HG02852 (cell line): ENCODE results near the gene HTR4.
"Not testable (repeated sequence)": the region's sequence is repeated elsewhere in the genome, so short reads cannot be mapped to it uniquely, and the experiment has no call there.

ENCODE experiments used
- ATAC-seq: cut with Tn5 transposase; IDR thresholded peaks from one replicate; pipeline ENCODE4 v1.9.1; 2021; ENCODE audit warnings: mild to moderate bottlenecking, moderate library complexity; ENCODE audit not compliant: unreplicated experiment

The HTR4 gene

GRCh38 chr5:148540647-148541046 is 113.7 kb downstream of the HTR4 start:
- ATAC-seq = no peak

GRCh38 chr5:148539851-148540250 is 114.5 kb downstream of the HTR4 start:
- ATAC-seq = no peak

GRCh38 chr5:148535190-148535589 is 119.1 kb downstream of the HTR4 start:
- no peak for ATAC-seq

- no peak for ATAC-seq
Measured at GRCh38 chr5:148532969-148533670, 121.2 kb downstream of the HTR4 start.

GRCh38 chr5:148529450-148529849 is 124.9 kb downstream of the HTR4 start:
- ATAC-seq = not testable (repeated sequence)

GRCh38 chr5:148524721-148525120 is 129.6 kb downstream of the HTR4 start:
- ATAC-seq = no peak

GRCh38 chr5:148523139-148523538 is 131.2 kb downstream of the HTR4 start:
- ATAC-seq = no peak

- ATAC-seq = no peak
Measured at GRCh38 chr5:148515460-148515859, 138.9 kb downstream of the HTR4 start.

- no peak for ATAC-seq
Measured at GRCh38 chr5:148514344-148514743, 140.0 kb downstream of the HTR4 start.

- no peak for ATAC-seq
Measured at GRCh38 chr5:148512498-148512897, 141.8 kb downstream of the HTR4 start.

GRCh38 chr5:148511810-148512347 is 142.4 kb downstream of the HTR4 start:
- peak; percentile 88 for ATAC-seq

GRCh38 chr5:148509893-148510292 is 144.4 kb downstream of the HTR4 start:
- no peak for ATAC-seq

GRCh38 chr5:148507648-148508047 is 146.7 kb downstream of the HTR4 start:
- ATAC-seq = no peak

GRCh38 chr5:148499452-148499851 is 154.9 kb downstream of the HTR4 start:
- ATAC-seq = no peak

- no peak for ATAC-seq
Measured at GRCh38 chr5:148497757-148498156, 156.6 kb downstream of the HTR4 start.

- no peak for ATAC-seq
Measured at GRCh38 chr5:148492351-148492750, 162.0 kb downstream of the HTR4 start.

- ATAC-seq = no peak
Measured at GRCh38 chr5:148491793-148492184, 162.5 kb downstream of the HTR4 start.

GRCh38 chr5:148491015-148491792 is 163.1 kb downstream of the HTR4 start:
- no peak for ATAC-seq

GRCh38 chr5:148488757-148489156 is 165.6 kb downstream of the HTR4 start:
- ATAC-seq = no peak

GRCh38 chr5:148486456-148486855 is 167.9 kb downstream of the HTR4 start:
- no peak for ATAC-seq

- ATAC-seq = no peak
Measured at GRCh38 chr5:148484651-148485050, 169.7 kb downstream of the HTR4 start.

GRCh38 chr5:148483750-148484149 is 170.6 kb downstream of the HTR4 start:
- ATAC-seq = no peak
